ENCODE data around the gene NLGN4Y.

DNA sequence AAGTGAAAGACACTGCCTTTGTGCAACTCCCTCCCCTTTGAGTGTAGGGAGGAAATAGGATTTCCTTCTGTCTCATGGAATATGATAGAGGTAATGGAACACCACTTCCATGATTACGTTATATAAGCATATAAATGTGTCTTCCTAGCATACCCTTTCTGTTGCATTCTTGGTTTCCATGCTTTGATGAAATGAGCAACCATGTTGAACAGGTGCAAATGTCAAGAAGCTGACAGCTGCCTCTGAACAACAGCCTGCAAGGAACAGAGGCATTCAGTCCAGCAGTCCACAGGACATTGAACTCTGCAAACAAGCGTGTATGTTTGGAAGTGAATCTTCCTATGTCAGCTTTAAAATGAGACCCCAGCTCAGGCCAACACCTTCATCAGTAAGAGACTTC, 117.5 kb downstream of the NLGN4Y start:
- TF ChIP-seq, protein P1, sequence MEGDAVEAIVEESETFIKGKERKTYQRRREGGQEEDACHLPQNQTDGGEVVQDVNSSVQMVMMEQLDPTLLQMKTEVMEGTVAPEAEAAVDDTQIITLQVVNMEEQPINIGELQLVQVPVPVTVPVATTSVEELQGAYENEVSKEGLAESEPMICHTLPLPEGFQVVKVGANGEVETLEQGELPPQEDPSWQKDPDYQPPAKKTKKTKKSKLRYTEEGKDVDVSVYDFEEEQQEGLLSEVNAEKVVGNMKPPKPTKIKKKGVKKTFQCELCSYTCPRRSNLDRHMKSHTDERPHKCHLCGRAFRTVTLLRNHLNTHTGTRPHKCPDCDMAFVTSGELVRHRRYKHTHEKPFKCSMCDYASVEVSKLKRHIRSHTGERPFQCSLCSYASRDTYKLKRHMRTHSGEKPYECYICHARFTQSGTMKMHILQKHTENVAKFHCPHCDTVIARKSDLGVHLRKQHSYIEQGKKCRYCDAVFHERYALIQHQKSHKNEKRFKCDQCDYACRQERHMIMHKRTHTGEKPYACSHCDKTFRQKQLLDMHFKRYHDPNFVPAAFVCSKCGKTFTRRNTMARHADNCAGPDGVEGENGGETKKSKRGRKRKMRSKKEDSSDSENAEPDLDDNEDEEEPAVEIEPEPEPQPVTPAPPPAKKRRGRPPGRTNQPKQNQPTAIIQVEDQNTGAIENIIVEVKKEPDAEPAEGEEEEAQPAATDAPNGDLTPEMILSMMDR (conservative IDR thresholded peaks at IDR 0.05 in 1 of 2, IDR thresholded peaks at IDR 0.05 in 1 of 2; ENCODE audit: low read depth in 1 of 2, low read length in 2 of 2), result no peak
- TF ChIP-seq EZH2 (IDR thresholded peaks at IDR 0.05; ENCODE audit: low read length, missing control alignments), result no peak
